ENCODE data around the gene RSAD2. TPM values are rescaled to one million over a fixed set of nuclear protein-coding genes. Genes with fewer than 3 reads are reported as not detected.

RSAD2 gene
- total and polyA plus RNA-seq, 9 of the 15 experiments (the other 6 are each of a cell fraction or from before 2014, with no cell fraction given) = 0.15 to 1.4 (median 0.28) TPM

GRCh38 chr2:6845312-6845711, 32.3 kb upstream of the RSAD2 start (continued):
- TF ChIP-seq ARID3A (IDR thresholded peaks at IDR 0.05; ENCODE audit: borderline replicate concordance, low read depth, low read length) (no peak), ZMIZ1 (IDR thresholded peaks at IDR 0.05; ENCODE audit: low read depth in 2 of 2, low read length in 2 of 2) (0 out of 4 replicates have a peak, but pooled peaks of 1 of the 2 experiments have one; percentile 26), NFE2 (IDR thresholded peaks at IDR 0.05; ENCODE audit: low read depth) (0 out of 2 replicates have a peak, but pooled peaks have one; percentile 16), PTRF (tag; IDR thresholded peaks at IDR 0.05) (no peak), TFAP4 (CRISPR knock-in tag; IDR thresholded peaks at IDR 0.05; ENCODE audit: borderline replicate concordance) (no peak), ZNF407 (IDR thresholded peaks at IDR 0.05; ENCODE audit: low read depth) (no peak), THRAP3 (IDR thresholded peaks at IDR 0.05; ENCODE audit: borderline replicate concordance) (no peak), ZNF124 (CRISPR knock-in tag; IDR thresholded peaks at IDR 0.05) (no peak), KDM4B (IDR thresholded peaks at IDR 0.05; ENCODE audit: borderline replicate concordance in 2 of 2, low read depth in 1 of 2) (no peak), DLX4 (CRISPR knock-in tag; IDR thresholded peaks at IDR 0.05) (no peak), ZNF311 (CRISPR knock-in tag; IDR thresholded peaks at IDR 0.05) (no peak), LARP7 (IDR thresholded peaks at IDR 0.05) (no peak)
